HFFc6 (cell line): ENCODE measurements around the gene HEXIM1. TPM values are rescaled to one million over a fixed set of nuclear protein-coding genes. Genes with fewer than 3 reads are reported as not detected.

Experiments used
- DNase-seq: peaks from one replicate; pipeline ENCODE4 v3.0.0-alpha.2; 2018
- H3K27ac Mint-ChIP-seq: 2 replicates; pipeline ENCODE4 v1.8.0; 2020; ENCODE audit warnings: mild to moderate bottlenecking, mixed read lengths
- H3K27me3 Mint-ChIP-seq: 2 replicates; pipeline ENCODE4 v1.8.0; 2021; ENCODE audit warnings: mild to moderate bottlenecking, moderate library complexity, mixed read lengths; ENCODE audit not compliant: insufficient read depth
- H3K36me3 Mint-ChIP-seq: 2 replicates; pipeline ENCODE4 v1.8.0; 2021; ENCODE audit warnings: low read depth, mixed read lengths
- H3K4me1 Mint-ChIP-seq: 2 replicates; pipeline ENCODE4 v1.8.0; 2020; ENCODE audit warnings: low read depth, mixed read lengths
- H3K4me3 Mint-ChIP-seq: 2 replicates; pipeline ENCODE4 v1.8.0; 2020; ENCODE audit warnings: mild to moderate bottlenecking, moderate library complexity, mixed read lengths
- H3K9me3 Mint-ChIP-seq: 2 replicates; pipeline ENCODE4 v1.8.0; 2020; ENCODE audit warnings: mild to moderate bottlenecking, mixed read lengths
- CTCF ChIP-seq: fragments of 200-600 bp; sonication (generic); IDR thresholded peaks from 2 replicates; pipeline ENCODE4 v1.5.0; 2021; ENCODE audit warnings: antibody characterized with exemption, mild to moderate bottlenecking
- total RNA-seq, 6 experiments: library from RNA; stranded (reverse); fragmentation: NEBNext Ultra II Directional; extraction: Animal tissue kit (Norgen Biotek cat#: 25700); gene quantifications; 2 replicates in 1 of 6; 3 replicates in 5 of 6; pipeline ENCODE4 v1.2.3, GENCODE V29; 2021

Gene HEXIM1
- total RNA-seq, 6 experiments from 2014 or later, result 31.8 to 42.0 (median 34.5) TPM

GRCh38 chr17:45162025-45162687, 13.9 kb downstream of the HEXIM1 start:
- H3K27ac Mint-ChIP-seq, result peak overlapping the region; percentile 99
- TF ChIP-seq CTCF, result no peak
- H3K4me3 Mint-ChIP-seq, result peak overlapping the region; percentile 99
- no peaks in the 10 kb centered on the region for H3K9me3 Mint-ChIP-seq
- no peaks in the 10 kb centered on the region for H3K27me3 Mint-ChIP-seq
- DNase-seq, result no peak
- H3K36me3 Mint-ChIP-seq, result peaks cover 23% of the 10 kb centered on the region
- peaks cover 47% of the 10 kb centered on the region for H3K4me1 Mint-ChIP-seq

DNA sequence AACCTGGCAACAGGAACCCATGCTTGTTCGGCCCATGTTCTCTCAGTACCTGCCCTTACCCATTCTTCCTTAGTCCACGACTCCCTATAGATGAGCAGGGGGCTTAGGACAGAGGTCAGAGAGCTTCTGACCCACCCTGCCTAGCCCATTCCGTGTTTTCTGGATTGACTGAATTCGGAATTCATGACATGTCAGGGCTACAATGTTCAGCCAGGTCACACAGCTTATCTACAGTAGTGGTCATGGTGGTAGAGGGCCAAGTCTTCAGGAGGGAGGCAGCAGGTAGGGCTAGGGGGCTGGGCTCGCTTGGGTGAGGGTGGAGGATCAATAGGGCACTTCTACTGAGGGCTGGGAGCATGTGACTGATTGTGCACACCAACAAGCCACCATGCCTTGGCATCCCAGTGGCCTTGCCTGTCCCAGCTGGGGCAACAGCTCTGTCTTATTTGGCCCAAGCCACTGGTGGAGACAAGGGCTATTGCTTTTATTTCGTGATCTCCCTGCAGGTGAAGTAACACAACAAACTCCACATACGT, 16.5 kb downstream of the HEXIM1 start:
- peak overlapping the region; percentile 12 for H3K27ac Mint-ChIP-seq
- peaks cover 25% of the 10 kb centered on the region for H3K4me1 Mint-ChIP-seq
- no peak for TF ChIP-seq CTCF
- no peak overlapping the region for H3K4me3 Mint-ChIP-seq
- DNase-seq, result no peak
- H3K27me3 Mint-ChIP-seq, result no peaks in the 10 kb centered on the region
- peaks cover 19% of the 10 kb centered on the region for H3K36me3 Mint-ChIP-seq
- no peaks in the 10 kb centered on the region for H3K9me3 Mint-ChIP-seq

DNA sequence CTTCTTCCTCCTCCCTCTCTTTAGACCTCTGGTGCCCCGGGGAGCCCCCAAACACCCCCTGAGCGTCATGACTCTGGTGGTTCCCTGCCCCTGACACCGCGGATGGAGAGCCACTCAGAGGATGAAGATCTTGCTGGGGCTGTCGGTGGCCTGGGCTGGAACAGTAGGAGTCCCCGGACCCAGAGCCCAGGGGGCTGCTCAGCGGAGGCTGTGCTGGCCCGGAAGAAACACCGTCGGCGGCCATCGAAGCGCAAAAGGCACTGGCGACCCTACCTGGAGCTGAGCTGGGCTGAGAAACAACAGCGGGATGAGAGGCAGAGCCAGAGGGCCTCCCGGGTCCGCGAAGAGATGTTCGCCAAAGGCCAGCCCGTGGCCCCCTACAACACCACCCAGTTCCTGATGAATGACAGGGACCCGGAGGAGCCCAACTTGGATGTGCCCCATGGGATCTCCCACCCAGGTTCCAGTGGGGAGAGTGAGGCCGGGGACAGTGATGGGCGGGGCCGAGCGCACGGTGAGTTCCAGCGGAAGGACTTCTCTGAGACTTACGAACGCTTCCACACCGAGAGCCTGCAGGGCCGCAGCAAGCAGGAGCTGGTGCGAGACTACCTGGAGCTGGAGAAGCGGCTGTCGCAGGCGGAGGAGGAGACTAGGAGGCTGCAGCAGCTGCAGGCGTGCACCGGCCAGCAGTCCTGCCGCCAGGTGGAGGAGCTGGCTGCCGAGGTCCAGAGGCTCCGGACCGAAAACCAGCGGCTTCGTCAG, 20.9 kb downstream of the HEXIM1 start:
- Mint-ChIP-seq H3K36me3 (peaks cover 14% of the 10 kb centered on the region; the same call in 1 of the 2 replicates), H3K9me3 (no peaks in the 10 kb centered on the region), H3K27ac (no peak overlapping the region), H3K4me1 (peaks cover 40% of the 10 kb centered on the region), H3K4me3 (no peak overlapping the region), H3K27me3 (no peaks in the 10 kb centered on the region)
- DNase-seq, result no peak
- no peak for TF ChIP-seq CTCF

GRCh38 chr17:45170280-45170930, 22.1 kb downstream of the HEXIM1 start:
- Mint-ChIP-seq H3K4me3 (peak overlapping the region; percentile 76), H3K4me1 (peaks cover 33% of the 10 kb centered on the region), H3K27ac (peak overlapping the region; percentile 99), H3K27me3 (no peaks in the 10 kb centered on the region), H3K36me3 (peaks cover 14% of the 10 kb centered on the region; the same call in 1 of the 2 replicates), H3K9me3 (no peaks in the 10 kb centered on the region)
- no peak for DNase-seq
- TF ChIP-seq CTCF, result no peak

GRCh38 chr17:45170931-45171337, 22.7 kb downstream of the HEXIM1 start:
- Mint-ChIP-seq H3K4me3 (peak overlapping the region; percentile 76), H3K4me1 (peaks cover 36% of the 10 kb centered on the region), H3K9me3 (no peaks in the 10 kb centered on the region), H3K36me3 (peaks cover 14% of the 10 kb centered on the region; the same call in 1 of the 2 replicates), H3K27me3 (no peaks in the 10 kb centered on the region), H3K27ac (peak overlapping the region; percentile 99)
- no peak for TF ChIP-seq CTCF
- peak; percentile 82 for DNase-seq
